ENCODE results near the gene LELP1.
"Not testable (repeated sequence)": the region's sequence is repeated elsewhere in the genome, so short reads cannot be mapped to it uniquely, and the experiment has no call there.

LELP1 gene

DNA sequence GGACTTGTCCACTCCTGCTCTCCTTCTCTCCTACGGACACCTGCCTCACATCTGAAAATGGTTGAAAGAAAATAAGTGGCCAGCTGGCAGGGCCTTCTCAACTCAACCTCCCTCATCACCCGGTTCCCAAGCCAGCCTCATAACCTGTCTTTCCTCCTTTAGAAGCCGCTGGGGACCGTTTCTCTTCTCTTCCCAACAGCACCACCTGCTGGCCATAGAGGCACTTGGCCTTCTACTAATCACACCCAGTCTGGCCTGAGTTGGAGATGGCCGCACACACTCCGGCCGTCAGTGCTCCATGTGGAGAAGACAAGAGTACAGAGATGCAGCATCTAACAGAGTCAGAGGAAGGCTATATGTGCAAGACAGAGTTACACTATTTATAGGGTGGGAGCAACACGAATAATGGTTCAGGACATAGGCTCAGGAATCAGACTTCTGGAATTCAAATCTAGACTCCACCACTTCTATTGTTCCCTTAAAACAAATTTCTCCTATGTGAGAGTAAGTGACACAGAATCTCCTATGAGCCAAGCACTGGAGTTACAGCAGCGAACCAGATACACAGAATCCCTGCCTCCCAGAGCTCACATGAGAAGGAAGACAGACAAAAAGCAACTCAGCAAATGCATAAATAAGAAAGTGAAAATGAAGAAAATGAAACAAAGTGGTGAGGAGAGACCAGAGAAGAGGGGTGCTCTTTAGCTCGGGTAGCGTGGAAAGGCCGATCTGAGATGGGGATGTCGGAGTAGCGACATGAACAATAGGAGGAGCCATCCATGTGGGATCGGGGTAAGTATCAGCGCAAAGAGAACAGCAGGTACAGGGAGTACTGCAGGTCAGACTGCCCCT, 20.0 kb downstream of the LELP1 start:
- POLR2A ChIA-PET, result not testable (repeated sequence)
- TF ChIP-seq, protein P1, sequence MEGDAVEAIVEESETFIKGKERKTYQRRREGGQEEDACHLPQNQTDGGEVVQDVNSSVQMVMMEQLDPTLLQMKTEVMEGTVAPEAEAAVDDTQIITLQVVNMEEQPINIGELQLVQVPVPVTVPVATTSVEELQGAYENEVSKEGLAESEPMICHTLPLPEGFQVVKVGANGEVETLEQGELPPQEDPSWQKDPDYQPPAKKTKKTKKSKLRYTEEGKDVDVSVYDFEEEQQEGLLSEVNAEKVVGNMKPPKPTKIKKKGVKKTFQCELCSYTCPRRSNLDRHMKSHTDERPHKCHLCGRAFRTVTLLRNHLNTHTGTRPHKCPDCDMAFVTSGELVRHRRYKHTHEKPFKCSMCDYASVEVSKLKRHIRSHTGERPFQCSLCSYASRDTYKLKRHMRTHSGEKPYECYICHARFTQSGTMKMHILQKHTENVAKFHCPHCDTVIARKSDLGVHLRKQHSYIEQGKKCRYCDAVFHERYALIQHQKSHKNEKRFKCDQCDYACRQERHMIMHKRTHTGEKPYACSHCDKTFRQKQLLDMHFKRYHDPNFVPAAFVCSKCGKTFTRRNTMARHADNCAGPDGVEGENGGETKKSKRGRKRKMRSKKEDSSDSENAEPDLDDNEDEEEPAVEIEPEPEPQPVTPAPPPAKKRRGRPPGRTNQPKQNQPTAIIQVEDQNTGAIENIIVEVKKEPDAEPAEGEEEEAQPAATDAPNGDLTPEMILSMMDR (IDR thresholded peaks at IDR 0.05; ENCODE audit: control extremely low read depth, extremely low read depth, low read depth, missing control alignments), result peak; percentile 54
- DNase-seq (ENCODE audit: extremely low spot score), result peak; percentile 39
- CTCF ChIA-PET, result interaction anchor here (0.7 to 2.6 kb wide), 15 partner anchors 10 to 571 kb away, joined by 3 to 12 read pairs (median 4); partner anchors contain the start of genes IVL and SMCP

DNA sequence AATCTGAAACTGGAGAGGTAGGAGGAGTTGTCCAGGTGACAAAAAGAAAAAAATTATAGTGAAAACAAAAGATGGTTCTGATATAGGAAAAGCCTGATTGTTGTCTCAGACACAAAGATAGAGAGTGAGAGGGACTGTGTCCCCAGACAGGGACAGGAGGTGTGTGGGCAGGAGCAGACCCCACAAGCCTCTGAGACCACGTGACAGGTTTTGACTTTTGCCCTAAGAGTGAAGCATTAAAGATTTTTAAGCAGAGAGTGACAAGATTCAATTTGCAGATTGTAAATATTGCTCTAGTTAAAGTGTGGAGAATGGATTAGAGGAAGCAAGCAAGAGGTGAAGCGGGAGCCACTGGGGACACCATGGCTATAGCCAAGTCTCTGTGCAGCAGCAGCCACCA, 24.6 kb downstream of the LELP1 start:
- TF ChIP-seq, protein P1 (IDR thresholded peaks at IDR 0.05; ENCODE audit: control extremely low read depth, extremely low read depth, low read depth, missing control alignments), result no peak
- no peak for DNase-seq (ENCODE audit: extremely low spot score)
- POLR2A ChIA-PET, result no interaction called here
- CTCF ChIA-PET, result interaction anchor here (1.0 to 3.9 kb wide), 9 partner anchors 12 to 585 kb away, joined by 3 to 14 read pairs (median 5); no protein-coding TSS in a partner anchor

DNA sequence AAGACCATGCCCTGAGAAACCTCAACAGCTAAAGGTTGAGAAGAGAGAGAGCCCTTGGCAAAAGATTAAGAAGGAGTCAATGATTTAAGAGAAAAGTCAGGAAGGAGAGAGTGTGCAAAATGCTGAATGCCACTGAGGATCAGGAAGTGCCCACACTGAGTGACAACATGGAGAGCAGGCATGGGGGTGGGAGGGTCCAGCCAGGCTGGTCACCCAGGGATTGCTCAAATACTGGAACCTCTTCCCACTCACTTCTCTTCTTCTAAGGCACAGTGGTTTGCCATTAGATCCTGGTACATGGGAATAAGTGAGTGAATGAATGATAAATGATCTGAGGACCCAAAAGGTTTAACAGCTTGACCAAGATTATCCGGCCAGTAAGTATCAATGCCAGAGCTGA, 25.3 kb downstream of the LELP1 start:
- no peak for DNase-seq (ENCODE audit: extremely low spot score)
- TF ChIP-seq, protein P1 (IDR thresholded peaks at IDR 0.05; ENCODE audit: control extremely low read depth, extremely low read depth, low read depth, missing control alignments), result no peak
- ChIA-PET POLR2A (no interaction called here), CTCF (interaction anchor here (0.7 to 3.9 kb wide), 25 partner anchors 8 to 586 kb away, joined by 3 to 19 read pairs (median 4); partner anchors contain the start of gene PRR9)

DNA sequence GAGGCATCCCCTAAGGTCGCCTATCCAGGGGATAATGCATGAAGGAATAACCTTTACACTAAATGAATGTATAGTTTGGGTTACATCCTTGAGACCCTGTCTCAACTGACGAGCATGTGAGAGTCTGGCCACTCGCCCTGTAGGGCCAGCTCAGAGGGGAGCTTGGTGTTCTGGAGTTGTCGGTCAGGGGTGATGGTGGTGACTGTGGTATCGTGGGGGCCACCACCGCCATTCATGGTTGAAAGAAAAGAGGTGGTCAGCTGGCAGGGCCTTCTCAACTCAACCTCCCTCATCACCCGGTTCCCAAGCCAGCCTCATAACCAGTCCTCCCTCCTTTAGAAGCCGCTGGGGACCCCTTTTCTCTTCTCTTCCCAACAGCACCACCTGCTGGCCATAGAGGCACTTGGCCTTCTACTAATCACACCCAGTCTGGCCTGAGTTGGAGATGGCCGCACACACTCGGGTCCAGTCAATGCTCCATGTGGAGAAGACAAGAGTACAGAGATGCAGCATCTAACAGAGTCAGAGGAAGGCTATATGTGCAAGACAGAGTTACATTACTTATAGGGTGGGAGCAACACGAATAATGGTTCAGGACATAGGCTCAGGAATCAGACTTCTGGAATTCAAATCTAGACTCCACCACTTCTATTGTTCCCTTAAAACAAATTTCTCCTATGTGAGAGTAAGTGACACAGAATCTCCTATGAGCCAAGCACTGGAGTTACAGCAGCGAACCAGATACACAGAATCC, 26.0 kb downstream of the LELP1 start:
- TF ChIP-seq, protein P1 (IDR thresholded peaks at IDR 0.05; ENCODE audit: control extremely low read depth, extremely low read depth, low read depth, missing control alignments), result peak; percentile 43
- POLR2A ChIA-PET; DNase-seq (ENCODE audit: extremely low spot score): not testable (repeated sequence)
- CTCF ChIA-PET, result interaction anchor here (0.8 to 3.9 kb wide), 24 partner anchors 9 to 587 kb away, joined by 3 to 19 read pairs (median 4); partner anchors contain the start of genes PRR9 and SMCP

DNA sequence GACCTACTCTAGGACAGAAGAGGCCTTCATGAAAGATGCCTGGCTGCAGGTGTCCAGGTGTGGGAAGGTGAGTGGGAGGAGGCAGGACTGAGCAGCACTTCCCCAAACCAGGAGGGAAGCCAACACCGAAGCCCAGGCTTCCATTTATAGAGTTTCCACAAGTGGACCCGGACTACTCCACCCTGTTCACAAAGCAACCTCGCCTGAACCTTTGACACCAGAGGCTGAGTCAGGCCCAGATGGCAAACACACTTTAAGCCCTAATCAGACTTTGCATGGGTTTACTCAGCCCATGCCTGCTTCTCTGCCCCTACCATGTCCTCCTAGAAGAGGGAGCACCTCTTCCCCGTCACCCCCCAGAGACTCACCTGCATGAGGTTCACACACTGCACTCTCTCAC, 28.1 kb downstream of the LELP1 start:
- TF ChIP-seq, protein P1 (IDR thresholded peaks at IDR 0.05; ENCODE audit: control extremely low read depth, extremely low read depth, low read depth, missing control alignments), result no peak
- CTCF ChIA-PET, result interaction anchor here (1.6 to 3.9 kb wide), 5 partner anchors 11 to 578 kb away, joined by 3 to 19 read pairs (median 10); no protein-coding TSS in a partner anchor
- no peak for DNase-seq (ENCODE audit: extremely low spot score)
- POLR2A ChIA-PET, result no interaction called here

DNA sequence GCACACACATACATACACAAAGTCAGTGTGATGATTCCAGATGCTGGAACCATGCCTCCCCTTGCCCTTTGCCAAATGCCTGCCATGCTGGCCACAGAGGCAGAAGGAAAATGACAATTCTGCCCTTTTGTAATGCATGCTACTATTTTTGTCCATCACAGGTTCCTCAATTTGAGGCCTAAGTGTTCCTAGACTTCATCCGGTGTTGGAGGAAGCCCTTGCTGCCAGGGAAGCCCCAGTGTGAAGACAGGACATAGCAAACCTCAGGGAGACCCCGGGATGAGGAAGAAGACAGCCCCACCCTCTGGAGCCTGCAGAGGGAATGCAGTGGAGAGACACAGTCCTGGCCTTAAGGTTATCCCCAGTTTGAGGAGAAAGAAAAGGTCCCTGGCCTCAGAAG, 28.6 kb downstream of the LELP1 start:
- DNase-seq (ENCODE audit: extremely low spot score), result no peak
- ChIA-PET POLR2A (no interaction called here), CTCF (interaction anchor here (1.7 kb wide), 2 partner anchors 11 kb away, joined by 5 to 10 read pairs; no protein-coding TSS in a partner anchor)
- TF ChIP-seq, protein P1 (IDR thresholded peaks at IDR 0.05; ENCODE audit: control extremely low read depth, extremely low read depth, low read depth, missing control alignments), result no peak

Measured in GM10248 (cell line).